ENCODE measurements around the gene PRR11. TPM values are rescaled to one million over a fixed set of nuclear protein-coding genes. Genes with fewer than 3 reads are reported as not detected.

PRR11 gene
- total and polyA plus RNA-seq, 2 of the 8 experiments (the other 6 are each of a cell fraction or from before 2014, with no cell fraction given), result 32.7 to 83.0 TPM

DNA sequence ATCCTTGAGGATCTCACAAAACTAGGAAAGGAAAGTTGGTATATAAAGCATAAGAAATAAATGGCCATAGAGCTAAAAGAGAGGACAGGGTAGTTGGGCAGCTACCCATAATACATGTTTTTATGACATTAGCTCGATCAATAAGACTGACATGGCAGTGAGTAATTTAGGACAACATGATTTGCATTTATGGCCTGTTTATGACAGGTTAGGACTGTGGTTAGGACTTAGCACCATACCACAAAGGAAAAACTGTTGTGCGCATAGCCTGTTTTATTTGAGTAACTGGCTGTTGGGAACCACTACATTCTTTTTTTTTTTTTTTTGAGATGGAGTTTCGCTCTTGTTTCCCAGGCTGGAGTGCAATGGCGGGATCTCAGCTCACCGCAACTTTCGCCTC lies 30.9 kb upstream of the PRR11 start (continued):
- no peak for TF ChIP-seq CEBPB (IDR thresholded peaks at IDR 0.05; ENCODE audit: low read depth, low read length)
- TF ChIP-seq, protein P1, sequence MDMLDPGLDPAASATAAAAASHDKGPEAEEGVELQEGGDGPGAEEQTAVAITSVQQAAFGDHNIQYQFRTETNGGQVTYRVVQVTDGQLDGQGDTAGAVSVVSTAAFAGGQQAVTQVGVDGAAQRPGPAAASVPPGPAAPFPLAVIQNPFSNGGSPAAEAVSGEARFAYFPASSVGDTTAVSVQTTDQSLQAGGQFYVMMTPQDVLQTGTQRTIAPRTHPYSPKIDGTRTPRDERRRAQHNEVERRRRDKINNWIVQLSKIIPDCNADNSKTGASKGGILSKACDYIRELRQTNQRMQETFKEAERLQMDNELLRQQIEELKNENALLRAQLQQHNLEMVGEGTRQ (IDR thresholded peaks at IDR 0.05; ENCODE audit: low read length), result no peak
- no peak for TF ChIP-seq KDM5A (IDR thresholded peaks at IDR 0.05; ENCODE audit: low read length)
- no peak for TF ChIP-seq SAP30 (IDR thresholded peaks at IDR 0.05; ENCODE audit: insufficient read depth, insufficient replicate concordance, low read length)

Measured in H1 (cell line).